HUES48 (cell line): Measurements from ENCODE around the gene PLK5.
"Not testable (repeated sequence)": the region's sequence is repeated elsewhere in the genome, so short reads cannot be mapped to it uniquely, and the experiment has no call there.

Experiments used
- H3K27ac ChIP-seq: one replicate; pipeline ENCODE4 v1.7.0; 2013; ENCODE audit warnings: low read depth, low read length, inconsistent platforms
- H3K27me3 ChIP-seq: 2 replicates; pipeline ENCODE4 v1.6.1; 2013; ENCODE audit warnings: mild to moderate bottlenecking, low read length; ENCODE audit not compliant: control insufficient read depth, insufficient read depth
- H3K36me3 ChIP-seq: 2 replicates; pipeline ENCODE4 v1.6.1; 2013; ENCODE audit warnings: low read length; ENCODE audit not compliant: control insufficient read depth, insufficient read depth
- H3K4me1 ChIP-seq: 2 replicates; pipeline ENCODE4 v1.6.1; 2013; ENCODE audit warnings: mild to moderate bottlenecking, low read length; ENCODE audit not compliant: control insufficient read depth, insufficient read depth
- H3K4me3 ChIP-seq: 2 replicates; pipeline ENCODE4 v1.5.1; 2013; ENCODE audit warnings: mild to moderate bottlenecking, low read depth, low read length
- H3K9ac ChIP-seq: 2 replicates; pipeline ENCODE4 v1.6.1; 2013; ENCODE audit warnings: mild to moderate bottlenecking, low read depth, low read length, moderate library complexity
- H3K9me3 ChIP-seq: 2 replicates; pipeline ENCODE4 v1.6.1; 2013; ENCODE audit warnings: low read length; ENCODE audit not compliant: control insufficient read depth, insufficient read depth

Gene PLK5

GRCh38 chr19:1511318-1512317, 12.3 kb upstream of the PLK5 start:
- H3K9me3 ChIP-seq: no peaks in the 10 kb centered on the region
- H3K4me1 ChIP-seq: no peaks in the 10 kb centered on the region
- H3K4me3 ChIP-seq: no peak overlapping the region
- no peak overlapping the region for H3K9ac ChIP-seq
- H3K27ac ChIP-seq: no peak overlapping the region
- peaks cover 15% of the 10 kb centered on the region for H3K27me3 ChIP-seq
- H3K36me3 ChIP-seq: no peaks in the 10 kb centered on the region

GRCh38 chr19:1512671-1513498, 11.0 kb upstream of the PLK5 start, which contains the start of gene ADAMTSL5:
ADAMTSL5 (minus strand) TSS chr19:1513019; CDS start chr19:1510943, 2,076 bp downstream.
- peak within 1 kb of the TSS; percentile 48 for H3K4me3 ChIP-seq
- H3K9ac ChIP-seq: no peak within 1 kb of the TSS
- H3K27ac ChIP-seq: no peak within 1 kb of the TSS
- H3K4me1 ChIP-seq: no peaks in the 10 kb centered on the region
- H3K36me3 ChIP-seq: no peaks in the 10 kb centered on the region
- peaks cover 15% of the 10 kb centered on the region for H3K27me3 ChIP-seq
- no peaks in the 10 kb centered on the region for H3K9me3 ChIP-seq

- no peaks in the 10 kb centered on the region for H3K4me1 ChIP-seq
- H3K4me3 ChIP-seq: peak overlapping the region; percentile 48; the same call in 1 of the 2 replicates
- no peaks in the 10 kb centered on the region for H3K36me3 ChIP-seq
- no peaks in the 10 kb centered on the region for H3K9me3 ChIP-seq
- H3K27ac ChIP-seq: no peak overlapping the region
- H3K27me3 ChIP-seq: peaks cover 15% of the 10 kb centered on the region
- no peak overlapping the region for H3K9ac ChIP-seq
These were observed 10.2 kb upstream of the PLK5 start for GRCh38 chr19:1513499-1514294.

- H3K27ac ChIP-seq: no peak overlapping the region
- no peaks in the 10 kb centered on the region for H3K4me1 ChIP-seq
- no peaks in the 10 kb centered on the region for H3K36me3 ChIP-seq
- H3K4me3 ChIP-seq: no peak overlapping the region
- H3K27me3 ChIP-seq: peaks cover 15% of the 10 kb centered on the region
- H3K9ac ChIP-seq: no peak overlapping the region
- no peaks in the 10 kb centered on the region for H3K9me3 ChIP-seq
These were observed 9.6 kb upstream of the PLK5 start for GRCh38 chr19:1514295-1514661.

GRCh38 chr19:1514986-1515721, 8.7 kb upstream of the PLK5 start:
- Histone ChIP-seq H3K27ac (no peak overlapping the region), H3K4me1 (no peaks in the 10 kb centered on the region), H3K27me3 (peaks cover 15% of the 10 kb centered on the region), H3K9ac (no peak overlapping the region), H3K36me3 (no peaks in the 10 kb centered on the region), H3K4me3 (no peak overlapping the region), H3K9me3 (no peaks in the 10 kb centered on the region)

GRCh38 chr19:1516395-1516753, 7.5 kb upstream of the PLK5 start:
- H3K27ac ChIP-seq: no peak overlapping the region
- no peaks in the 10 kb centered on the region for H3K4me1 ChIP-seq
- H3K36me3 ChIP-seq: no peaks in the 10 kb centered on the region
- H3K27me3 ChIP-seq: peaks cover 12% of the 10 kb centered on the region
- H3K9me3 ChIP-seq: no peaks in the 10 kb centered on the region
- H3K9ac ChIP-seq: no peak overlapping the region
- no peak overlapping the region for H3K4me3 ChIP-seq

- Histone ChIP-seq H3K9ac (no peak overlapping the region), H3K36me3 (no peaks in the 10 kb centered on the region), H3K27ac (no peak overlapping the region), H3K4me1 (no peaks in the 10 kb centered on the region), H3K27me3 (peaks cover 22% of the 10 kb centered on the region), H3K4me3 (no peak overlapping the region), H3K9me3 (no peaks in the 10 kb centered on the region)
These were observed 5.4 kb upstream of the PLK5 start for GRCh38 chr19:1518471-1518870.

- not testable (repeated sequence) for H3K36me3 ChIP-seq, H3K27ac ChIP-seq, H3K9ac ChIP-seq, H3K4me3 ChIP-seq, H3K4me1 ChIP-seq, H3K9me3 ChIP-seq
- peaks cover 34% of the 10 kb centered on the region for H3K27me3 ChIP-seq
These were observed 4.1 kb upstream of the PLK5 start for GRCh38 chr19:1519802-1520201.

GRCh38 chr19:1520203-1520780, 3.6 kb upstream of the PLK5 start:
- H3K4me1 ChIP-seq: no peaks in the 10 kb centered on the region
- peaks cover 36% of the 10 kb centered on the region for H3K27me3 ChIP-seq
- no peak overlapping the region for H3K4me3 ChIP-seq
- H3K9ac ChIP-seq: no peak overlapping the region
- no peaks in the 10 kb centered on the region for H3K36me3 ChIP-seq
- H3K9me3 ChIP-seq: no peaks in the 10 kb centered on the region
- no peak overlapping the region for H3K27ac ChIP-seq

- Histone ChIP-seq H3K9me3 (no peaks in the 10 kb centered on the region), H3K9ac (no peak overlapping the region), H3K4me1 (no peaks in the 10 kb centered on the region), H3K4me3 (no peak overlapping the region), H3K27ac (no peak overlapping the region), H3K27me3 (peaks cover 48% of the 10 kb centered on the region), H3K36me3 (no peaks in the 10 kb centered on the region)
These were observed 2.2 kb upstream of the PLK5 start for GRCh38 chr19:1521636-1522035.
